GM23338 (cell line): Measurements from ENCODE around the gene MMP15. TPM values are rescaled to one million over a fixed set of nuclear protein-coding genes. Genes with fewer than 3 reads are reported as not detected.

Source experiments
- ATAC-seq: fragments of 200-7000 bp; cut with Tn5 transposase; 3 replicates; pipeline ENCODE4 v1.9.1; 2020
- DNase-seq: peaks from one replicate; pipeline ENCODE4 v3.0.0-alpha.2; 2015; ENCODE audit warnings: low spot score
- H2AFZ ChIP-seq: fragments of 200-600 bp; sonication (generic); 2 replicates; pipeline ENCODE4 v1.8.0; 2016; ENCODE audit warnings: antibody characterized with exemption, mild to moderate bottlenecking, moderate library complexity
- H3F3A ChIP-seq: fragments of 200-600 bp; sonication (generic); replicated peaks from 2 replicates; pipeline ENCODE4 v1.8.0; 2017; ENCODE audit warnings: antibody characterized with exemption, mixed run types, low read depth
- H3K27ac ChIP-seq: fragments of 200-600 bp; sonication (generic); 2 replicates; pipeline ENCODE4 v1.6.1; 2016; ENCODE audit warnings: low read depth
- H3K27me3 ChIP-seq: fragments of 200-600 bp; sonication (generic); 2 replicates; pipeline ENCODE4 v1.8.0; 2016; ENCODE audit warnings: mild to moderate bottlenecking, mixed run types, moderate library complexity; ENCODE audit not compliant: insufficient read depth
- H3K36me3 ChIP-seq: fragments of 200-600 bp; sonication (generic); 2 replicates; pipeline ENCODE4 v1.8.0; 2016; ENCODE audit warnings: mild to moderate bottlenecking; ENCODE audit not compliant: insufficient read depth
- H3K4me1 ChIP-seq: fragments of 200-600 bp; sonication (generic); 2 replicates; pipeline ENCODE4 v1.8.0; 2016; ENCODE audit warnings: mild to moderate bottlenecking, moderate library complexity; ENCODE audit not compliant: insufficient read depth
- H3K4me2 ChIP-seq: fragments of 200-600 bp; sonication (generic); 2 replicates; pipeline ENCODE4 v1.7.1; 2017; ENCODE audit warnings: mixed run types
- H3K4me3 ChIP-seq: fragments of 200-600 bp; sonication (generic); 2 replicates; pipeline ENCODE4 v1.6.1; 2016; ENCODE audit warnings: mixed run types
- H3K79me2 ChIP-seq: fragments of 200-600 bp; sonication (generic); replicated peaks from 2 replicates; pipeline ENCODE4 v1.8.0; 2017; ENCODE audit warnings: mild to moderate bottlenecking; ENCODE audit not compliant: insufficient read depth
- H3K9me2 ChIP-seq: fragments of 200-600 bp; sonication (generic); 2 replicates; pipeline ENCODE4 v1.8.0; 2017; ENCODE audit not compliant: insufficient read depth
- H4K20me1 ChIP-seq: fragments of 200-600 bp; sonication (generic); replicated peaks from 2 replicates; pipeline ENCODE4 v1.8.0; 2017; ENCODE audit warnings: mild to moderate bottlenecking; ENCODE audit not compliant: insufficient read depth
- H3K27ac Mint-ChIP-seq: 2 replicates; pipeline ENCODE4 v1.8.0; 2020; ENCODE audit warnings: inconsistent platforms, mild to moderate bottlenecking, moderate library complexity, mixed read lengths
- H3K27me3 Mint-ChIP-seq: 3 replicates; pipeline ENCODE4 v1.8.0; 2022; ENCODE audit warnings: low read depth, mild to moderate bottlenecking, moderate library complexity, mixed read lengths, inconsistent platforms; ENCODE audit not compliant: insufficient read depth, poor library complexity
- H3K36me3 Mint-ChIP-seq: 3 replicates; pipeline ENCODE4 v1.8.0; 2021; ENCODE audit warnings: low read depth, mild to moderate bottlenecking, inconsistent platforms, moderate library complexity, mixed read lengths
- H3K4me1 Mint-ChIP-seq: 3 replicates; pipeline ENCODE4 v1.8.0; 2020; ENCODE audit warnings: mild to moderate bottlenecking, inconsistent platforms, mixed read lengths
- H3K4me3 Mint-ChIP-seq: 3 replicates; pipeline ENCODE4 v1.8.0; 2021; ENCODE audit warnings: moderate library complexity, mild to moderate bottlenecking, inconsistent platforms, mixed read lengths
- H3K9me3 Mint-ChIP-seq: 3 replicates; pipeline ENCODE4 v1.8.0; 2020; ENCODE audit warnings: moderate library complexity, mild to moderate bottlenecking, inconsistent platforms, mixed read lengths
- CREB1 ChIP-seq: fragments of 250-450 bp; sonication (Bioruptor Pico); IDR thresholded peaks from 2 replicates; pipeline ENCODE4 v1.5.0; 2020; ENCODE audit warnings: low read depth, mild to moderate bottlenecking, moderate library complexity
- CTCF ChIP-seq, 2 experiments: fragments of 200-600 bp in 1 of 2; sonication (generic) in 1 of 2; conservative IDR thresholded peaks; 2 replicates each; pipeline versions ENCODE4 v1.5.1 to v1.6.1; 2016 to 2017; ENCODE audit warnings: antibody characterized with exemption in 2 of 2, low read depth in 2 of 2, mild to moderate bottlenecking in 2 of 2, moderate library complexity in 1 of 2
- EZH2 ChIP-seq: fragments of 200-600 bp; sonication (generic); IDR thresholded peaks from one replicate; pipeline ENCODE4 v1.8.0; 2017; ENCODE audit warnings: antibody characterized with exemption, mild to moderate bottlenecking, low read depth; ENCODE audit not compliant: unreplicated experiment
- EZH2phosphoT487 ChIP-seq: fragments of 200-600 bp; sonication (generic); IDR thresholded peaks from one replicate; pipeline ENCODE4 v1.8.1; 2018; ENCODE audit warnings: antibody characterized with exemption; ENCODE audit not compliant: unreplicated experiment
- JUNB ChIP-seq: IDR thresholded peaks from one replicate; pipeline ENCODE4 v1.6.1; 2016; ENCODE audit warnings: antibody characterized with exemption; ENCODE audit not compliant: unreplicated experiment
- NANOG ChIP-seq: IDR thresholded peaks from 2 replicates; pipeline ENCODE4 v1.6.1; 2016; ENCODE audit warnings: antibody characterized with exemption, borderline replicate concordance
- STAT1 ChIP-seq: IDR thresholded peaks from one replicate; pipeline ENCODE4 v1.6.1; 2016; ENCODE audit warnings: antibody characterized with exemption; ENCODE audit not compliant: unreplicated experiment
- ZNF331 ChIP-seq: fragments of 250-450 bp; sonication (Bioruptor Pico); IDR thresholded peaks from 2 replicates; pipeline ENCODE4 v1.5.0; 2020; ENCODE audit warnings: low read depth, mild to moderate bottlenecking, moderate library complexity
- polyA plus RNA-seq: library from polyadenylated mRNA; unstranded; fragments of >200 nt; fragmentation: Nextera tagmentation; extraction: Ambion mirVana; gene quantifications from 2 replicates; pipeline ENCODE4 v1.2.1, GENCODE V29; 2016
- total RNA-seq: library from RNA; depleted of rRNA; stranded (reverse); fragments of >200 nt; shearing (Covaris generic); gene quantifications from 2 replicates; pipeline ENCODE4 v1.2.3, GENCODE V29; 2014
- TF ChIP-seq, protein P1 (sequence below): IDR thresholded peaks from one replicate; pipeline ENCODE4 v1.6.1; 2018; ENCODE audit warnings: antibody characterized with exemption; ENCODE audit not compliant: unreplicated experiment

The MMP15 gene
- total and polyA plus RNA-seq, 2 experiments from 2014 or later = 10.9 to 79.1 TPM

GRCh38 chr16:58040496-58040846 is 14.9 kb downstream of the MMP15 start (continued):
- TF ChIP-seq CREB1 (CRISPR knock-in tag) = no peak
- no peak for TF ChIP-seq EZH2phosphoT487
- TF ChIP-seq, protein P1, sequence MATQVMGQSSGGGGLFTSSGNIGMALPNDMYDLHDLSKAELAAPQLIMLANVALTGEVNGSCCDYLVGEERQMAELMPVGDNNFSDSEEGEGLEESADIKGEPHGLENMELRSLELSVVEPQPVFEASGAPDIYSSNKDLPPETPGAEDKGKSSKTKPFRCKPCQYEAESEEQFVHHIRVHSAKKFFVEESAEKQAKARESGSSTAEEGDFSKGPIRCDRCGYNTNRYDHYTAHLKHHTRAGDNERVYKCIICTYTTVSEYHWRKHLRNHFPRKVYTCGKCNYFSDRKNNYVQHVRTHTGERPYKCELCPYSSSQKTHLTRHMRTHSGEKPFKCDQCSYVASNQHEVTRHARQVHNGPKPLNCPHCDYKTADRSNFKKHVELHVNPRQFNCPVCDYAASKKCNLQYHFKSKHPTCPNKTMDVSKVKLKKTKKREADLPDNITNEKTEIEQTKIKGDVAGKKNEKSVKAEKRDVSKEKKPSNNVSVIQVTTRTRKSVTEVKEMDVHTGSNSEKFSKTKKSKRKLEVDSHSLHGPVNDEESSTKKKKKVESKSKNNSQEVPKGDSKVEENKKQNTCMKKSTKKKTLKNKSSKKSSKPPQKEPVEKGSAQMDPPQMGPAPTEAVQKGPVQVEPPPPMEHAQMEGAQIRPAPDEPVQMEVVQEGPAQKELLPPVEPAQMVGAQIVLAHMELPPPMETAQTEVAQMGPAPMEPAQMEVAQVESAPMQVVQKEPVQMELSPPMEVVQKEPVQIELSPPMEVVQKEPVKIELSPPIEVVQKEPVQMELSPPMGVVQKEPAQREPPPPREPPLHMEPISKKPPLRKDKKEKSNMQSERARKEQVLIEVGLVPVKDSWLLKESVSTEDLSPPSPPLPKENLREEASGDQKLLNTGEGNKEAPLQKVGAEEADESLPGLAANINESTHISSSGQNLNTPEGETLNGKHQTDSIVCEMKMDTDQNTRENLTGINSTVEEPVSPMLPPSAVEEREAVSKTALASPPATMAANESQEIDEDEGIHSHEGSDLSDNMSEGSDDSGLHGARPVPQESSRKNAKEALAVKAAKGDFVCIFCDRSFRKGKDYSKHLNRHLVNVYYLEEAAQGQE = no peak
- no peak for TF ChIP-seq NANOG
- no peak for TF ChIP-seq STAT1
- TF ChIP-seq CTCF (conservative IDR thresholded peaks at IDR 0.05; ENCODE audit: low read depth in 2 of 2) = no peak
- no peak for TF ChIP-seq EZH2
- no peak for TF ChIP-seq ZNF331 (CRISPR knock-in tag)
- TF ChIP-seq JUNB = no peak

DNA sequence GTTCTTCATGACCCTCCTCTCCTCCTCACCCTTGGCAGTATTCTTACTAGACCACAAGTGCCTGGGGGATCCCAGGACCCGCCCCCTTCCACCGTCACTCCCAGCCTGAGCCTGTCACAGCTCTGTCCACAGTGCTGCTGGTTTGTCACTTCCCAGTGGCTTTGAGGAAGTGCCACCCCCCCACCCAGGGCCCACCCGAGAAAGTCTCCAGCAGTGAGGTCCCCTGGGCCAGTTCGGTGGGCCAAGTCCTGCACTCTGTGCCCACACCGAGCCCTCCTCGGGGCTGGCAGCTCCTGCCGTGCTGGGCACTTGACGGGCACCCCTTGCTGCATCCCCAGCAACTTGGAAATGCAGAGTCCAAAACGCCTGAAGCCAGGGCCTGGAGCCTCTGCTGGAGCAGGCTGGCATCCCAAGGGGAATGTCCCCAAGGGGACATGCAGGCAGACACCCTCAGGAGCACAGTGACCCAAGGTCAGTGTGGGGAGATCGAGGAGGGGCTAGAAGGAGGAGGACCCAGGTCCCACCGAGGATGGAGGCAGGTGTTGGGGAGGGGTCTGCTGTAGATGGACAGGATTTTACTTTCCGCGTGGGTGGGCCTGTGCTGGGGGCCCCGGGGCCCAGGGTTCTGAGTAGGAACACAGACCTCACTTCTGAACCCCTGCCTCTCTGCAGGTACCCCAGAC is 15.5 kb downstream of the MMP15 start:
- H3K36me3 Mint-ChIP-seq = peaks cover 47% of the 10 kb centered on the region
- H3K4me1 ChIP-seq = no peaks in the 10 kb centered on the region
- H4K20me1 ChIP-seq = no peaks in the 10 kb centered on the region; the same call in 1 of the 2 replicates
- TF ChIP-seq CREB1 (CRISPR knock-in tag) = no peak
- TF ChIP-seq ZNF331 (CRISPR knock-in tag) = no peak
- no peak for TF ChIP-seq JUNB
- no peak overlapping the region for H3K4me2 ChIP-seq
- ATAC-seq (no peak), DNase-seq (no peak)
- peaks cover 8% of the 10 kb centered on the region for H3K27me3 Mint-ChIP-seq
- H3K79me2 ChIP-seq = 0 out of 2 replicates have a peak, but pooled peaks cover 4% of the 10 kb centered on the region
- no peak overlapping the region for H2AFZ ChIP-seq
- no peaks in the 10 kb centered on the region; the same call in 1 of the 2 replicates for H3K36me3 ChIP-seq
- H3K4me3 ChIP-seq = no peak overlapping the region
- no peaks in the 10 kb centered on the region for H3F3A ChIP-seq
- no peak overlapping the region for H3K27ac Mint-ChIP-seq
- H3K27ac ChIP-seq = no peak overlapping the region
- no peaks in the 10 kb centered on the region for H3K9me2 ChIP-seq
- H3K4me1 Mint-ChIP-seq = no peaks in the 10 kb centered on the region
- peaks cover 4% of the 10 kb centered on the region; the same call in 2 of the 3 replicates for H3K9me3 Mint-ChIP-seq
- no peaks in the 10 kb centered on the region for H3K27me3 ChIP-seq
- no peak overlapping the region for H3K4me3 Mint-ChIP-seq
